Coronary artery (tissue), 2 donors: ENCODE data around the gene TRIP12.

Experiments used
- DNase-seq: peaks from one replicate; pipeline ENCODE4 v3.0.0-alpha.2; 2017; ENCODE audit warnings: low spot score
- H3K27ac ChIP-seq, 2 donors: fragments of 200-600 bp; sonication (generic); one replicate each; pipeline ENCODE4 v1.5.1; 2016 to 2019
- H3K4me3 ChIP-seq: fragments of 200-600 bp; sonication (generic); 2 replicates; pipeline ENCODE4 v1.5.1; 2016; ENCODE audit warnings: mild to moderate bottlenecking, moderate library complexity
- CTCF ChIP-seq: fragments of 200-600 bp; sonication (generic); IDR thresholded peaks from one replicate; pipeline ENCODE4 v1.5.1; 2019; ENCODE audit warnings: antibody characterized with exemption

TRIP12 gene

GRCh38 chr2:229832510-229832898 lies 89.3 kb downstream of the TRIP12 start:
- no peak for DNase-seq
- no peak overlapping the region for H3K27ac ChIP-seq
- H3K4me3 ChIP-seq = no peak overlapping the region
- no peak for TF ChIP-seq CTCF

GRCh38 chr2:229831805-229832509 lies 89.9 kb downstream of the TRIP12 start:
- no peak for TF ChIP-seq CTCF
- Histone ChIP-seq H3K27ac (no peak overlapping the region), H3K4me3 (no peak overlapping the region)
- DNase-seq = no peak

- Histone ChIP-seq H3K27ac (no peak overlapping the region), H3K4me3 (no peak overlapping the region)
- TF ChIP-seq CTCF = no peak
- no peak for DNase-seq
Observed at GRCh38 chr2:229825476-229825875, 96.3 kb downstream of the TRIP12 start.

- Histone ChIP-seq H3K4me3 (no peak overlapping the region), H3K27ac (no peak overlapping the region)
- DNase-seq = no peak
- TF ChIP-seq CTCF = no peak
Observed at GRCh38 chr2:229821316-229821715, 100.5 kb downstream of the TRIP12 start.

- no peak overlapping the region for H3K4me3 ChIP-seq
- no peak for DNase-seq
- H3K27ac ChIP-seq = no peak overlapping the region
- no peak for TF ChIP-seq CTCF
Observed at GRCh38 chr2:229818230-229818629, 103.6 kb downstream of the TRIP12 start.

- TF ChIP-seq CTCF = no peak
- H3K4me3 ChIP-seq = no peak overlapping the region
- no peak overlapping the region for H3K27ac ChIP-seq
- DNase-seq = no peak
Observed at GRCh38 chr2:229815858-229816257, 106.0 kb downstream of the TRIP12 start.

- no peak overlapping the region for H3K4me3 ChIP-seq
- no peak for TF ChIP-seq CTCF
- DNase-seq = no peak
- H3K27ac ChIP-seq = no peak overlapping the region
Observed at GRCh38 chr2:229815342-229815741, 106.5 kb downstream of the TRIP12 start.
